ENCODE results near the gene PARS2.

GRCh38 chr1:54711536-54711935 lies 52.8 kb downstream of the PARS2 start:
- TF ChIP-seq, protein P1, sequence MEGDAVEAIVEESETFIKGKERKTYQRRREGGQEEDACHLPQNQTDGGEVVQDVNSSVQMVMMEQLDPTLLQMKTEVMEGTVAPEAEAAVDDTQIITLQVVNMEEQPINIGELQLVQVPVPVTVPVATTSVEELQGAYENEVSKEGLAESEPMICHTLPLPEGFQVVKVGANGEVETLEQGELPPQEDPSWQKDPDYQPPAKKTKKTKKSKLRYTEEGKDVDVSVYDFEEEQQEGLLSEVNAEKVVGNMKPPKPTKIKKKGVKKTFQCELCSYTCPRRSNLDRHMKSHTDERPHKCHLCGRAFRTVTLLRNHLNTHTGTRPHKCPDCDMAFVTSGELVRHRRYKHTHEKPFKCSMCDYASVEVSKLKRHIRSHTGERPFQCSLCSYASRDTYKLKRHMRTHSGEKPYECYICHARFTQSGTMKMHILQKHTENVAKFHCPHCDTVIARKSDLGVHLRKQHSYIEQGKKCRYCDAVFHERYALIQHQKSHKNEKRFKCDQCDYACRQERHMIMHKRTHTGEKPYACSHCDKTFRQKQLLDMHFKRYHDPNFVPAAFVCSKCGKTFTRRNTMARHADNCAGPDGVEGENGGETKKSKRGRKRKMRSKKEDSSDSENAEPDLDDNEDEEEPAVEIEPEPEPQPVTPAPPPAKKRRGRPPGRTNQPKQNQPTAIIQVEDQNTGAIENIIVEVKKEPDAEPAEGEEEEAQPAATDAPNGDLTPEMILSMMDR (IDR thresholded peaks at IDR 0.05 in 8 of 11, conservative IDR thresholded peaks at IDR 0.05 in 3 of 11): no peak
- TF ChIP-seq POLR2A (IDR thresholded peaks at IDR 0.05): no peak
